WTC11 (cell line): Measurements from ENCODE around the gene RAP2C.

Experiments used
- TP53 ChIP-seq: sonication (generic); formaldehyde crosslinking; IDR thresholded peaks from 2 replicates; pipeline ENCODE4 v1.8.1; 2023; ENCODE audit warnings: mild to moderate bottlenecking, missing genetic modification reagents
- ZNF671 ChIP-seq: fragments of 250-450 bp; sonication (Bioruptor Pico); IDR thresholded peaks from 2 replicates; pipeline ENCODE4 v1.8.0; 2021; ENCODE audit warnings: mild to moderate bottlenecking
- TF ChIP-seq, protein P1 (sequence below): sonication (generic); formaldehyde crosslinking; IDR thresholded peaks from 2 replicates; pipeline ENCODE4 v1.8.0; 2022; ENCODE audit warnings: mild to moderate bottlenecking, missing genetic modification reagents
- TF ChIP-seq, protein P2 (sequence below): sonication (generic); formaldehyde crosslinking; IDR thresholded peaks from 2 replicates; pipeline ENCODE4 v1.8.1; 2022; ENCODE audit warnings: missing genetic modification reagents, borderline replicate concordance
- TF ChIP-seq, protein P3 (sequence below): sonication (generic); formaldehyde crosslinking; IDR thresholded peaks from 2 replicates; pipeline ENCODE4 v1.8.1; 2023; ENCODE audit warnings: mild to moderate bottlenecking, missing genetic modification reagents, borderline replicate concordance
- TF ChIP-seq, protein P4 (sequence below): fragments of 200-600 bp; IDR thresholded peaks from 2 replicates; pipeline ENCODE4 v1.8.0; 2022; ENCODE audit warnings: antibody characterized with exemption

DNA sequence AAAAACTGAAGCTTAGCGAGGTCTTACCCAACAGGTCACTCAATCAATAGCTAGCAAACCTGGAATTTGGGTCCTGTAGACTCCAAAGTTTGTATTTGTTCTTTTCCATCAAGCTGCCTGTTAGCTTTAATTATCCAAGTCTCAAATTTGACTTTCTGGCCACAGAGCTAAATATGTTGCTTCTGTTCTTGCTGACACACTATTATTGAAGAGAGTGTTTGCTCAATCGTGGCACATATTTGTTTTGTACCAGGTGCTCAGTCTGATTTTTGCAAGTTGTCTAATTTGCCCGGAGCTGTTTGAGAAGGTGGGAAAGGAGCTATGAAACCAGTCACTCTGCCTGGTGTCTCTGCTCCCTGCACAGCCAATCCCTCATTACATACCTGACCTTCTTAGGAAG, 49.7 kb downstream of the RAP2C start:
- TF ChIP-seq, protein P1, sequence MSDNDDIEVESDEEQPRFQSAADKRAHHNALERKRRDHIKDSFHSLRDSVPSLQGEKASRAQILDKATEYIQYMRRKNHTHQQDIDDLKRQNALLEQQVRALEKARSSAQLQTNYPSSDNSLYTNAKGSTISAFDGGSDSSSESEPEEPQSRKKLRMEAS (CRISPR knock-in tag) = no peak
- TF ChIP-seq, protein P2, sequence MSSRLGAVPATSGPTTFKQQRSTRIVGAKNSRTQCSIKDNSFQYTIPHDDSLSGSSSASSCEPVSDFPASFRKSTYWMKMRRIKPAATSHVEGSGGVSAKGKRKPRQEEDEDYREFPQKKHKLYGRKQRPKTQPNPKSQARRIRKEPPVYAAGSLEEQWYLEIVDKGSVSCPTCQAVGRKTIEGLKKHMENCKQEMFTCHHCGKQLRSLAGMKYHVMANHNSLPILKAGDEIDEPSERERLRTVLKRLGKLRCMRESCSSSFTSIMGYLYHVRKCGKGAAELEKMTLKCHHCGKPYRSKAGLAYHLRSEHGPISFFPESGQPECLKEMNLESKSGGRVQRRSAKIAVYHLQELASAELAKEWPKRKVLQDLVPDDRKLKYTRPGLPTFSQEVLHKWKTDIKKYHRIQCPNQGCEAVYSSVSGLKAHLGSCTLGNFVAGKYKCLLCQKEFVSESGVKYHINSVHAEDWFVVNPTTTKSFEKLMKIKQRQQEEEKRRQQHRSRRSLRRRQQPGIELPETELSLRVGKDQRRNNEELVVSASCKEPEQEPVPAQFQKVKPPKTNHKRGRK (CRISPR knock-in tag) = no peak
- TF ChIP-seq, protein P3, sequence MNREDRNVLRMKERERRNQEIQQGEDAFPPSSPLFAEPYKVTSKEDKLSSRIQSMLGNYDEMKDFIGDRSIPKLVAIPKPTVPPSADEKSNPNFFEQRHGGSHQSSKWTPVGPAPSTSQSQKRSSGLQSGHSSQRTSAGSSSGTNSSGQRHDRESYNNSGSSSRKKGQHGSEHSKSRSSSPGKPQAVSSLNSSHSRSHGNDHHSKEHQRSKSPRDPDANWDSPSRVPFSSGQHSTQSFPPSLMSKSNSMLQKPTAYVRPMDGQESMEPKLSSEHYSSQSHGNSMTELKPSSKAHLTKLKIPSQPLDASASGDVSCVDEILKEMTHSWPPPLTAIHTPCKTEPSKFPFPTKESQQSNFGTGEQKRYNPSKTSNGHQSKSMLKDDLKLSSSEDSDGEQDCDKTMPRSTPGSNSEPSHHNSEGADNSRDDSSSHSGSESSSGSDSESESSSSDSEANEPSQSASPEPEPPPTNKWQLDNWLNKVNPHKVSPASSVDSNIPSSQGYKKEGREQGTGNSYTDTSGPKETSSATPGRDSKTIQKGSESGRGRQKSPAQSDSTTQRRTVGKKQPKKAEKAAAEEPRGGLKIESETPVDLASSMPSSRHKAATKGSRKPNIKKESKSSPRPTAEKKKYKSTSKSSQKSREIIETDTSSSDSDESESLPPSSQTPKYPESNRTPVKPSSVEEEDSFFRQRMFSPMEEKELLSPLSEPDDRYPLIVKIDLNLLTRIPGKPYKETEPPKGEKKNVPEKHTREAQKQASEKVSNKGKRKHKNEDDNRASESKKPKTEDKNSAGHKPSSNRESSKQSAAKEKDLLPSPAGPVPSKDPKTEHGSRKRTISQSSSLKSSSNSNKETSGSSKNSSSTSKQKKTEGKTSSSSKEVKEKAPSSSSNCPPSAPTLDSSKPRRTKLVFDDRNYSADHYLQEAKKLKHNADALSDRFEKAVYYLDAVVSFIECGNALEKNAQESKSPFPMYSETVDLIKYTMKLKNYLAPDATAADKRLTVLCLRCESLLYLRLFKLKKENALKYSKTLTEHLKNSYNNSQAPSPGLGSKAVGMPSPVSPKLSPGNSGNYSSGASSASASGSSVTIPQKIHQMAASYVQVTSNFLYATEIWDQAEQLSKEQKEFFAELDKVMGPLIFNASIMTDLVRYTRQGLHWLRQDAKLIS (CRISPR knock-in tag) = no peak
- TF ChIP-seq, protein P4, sequence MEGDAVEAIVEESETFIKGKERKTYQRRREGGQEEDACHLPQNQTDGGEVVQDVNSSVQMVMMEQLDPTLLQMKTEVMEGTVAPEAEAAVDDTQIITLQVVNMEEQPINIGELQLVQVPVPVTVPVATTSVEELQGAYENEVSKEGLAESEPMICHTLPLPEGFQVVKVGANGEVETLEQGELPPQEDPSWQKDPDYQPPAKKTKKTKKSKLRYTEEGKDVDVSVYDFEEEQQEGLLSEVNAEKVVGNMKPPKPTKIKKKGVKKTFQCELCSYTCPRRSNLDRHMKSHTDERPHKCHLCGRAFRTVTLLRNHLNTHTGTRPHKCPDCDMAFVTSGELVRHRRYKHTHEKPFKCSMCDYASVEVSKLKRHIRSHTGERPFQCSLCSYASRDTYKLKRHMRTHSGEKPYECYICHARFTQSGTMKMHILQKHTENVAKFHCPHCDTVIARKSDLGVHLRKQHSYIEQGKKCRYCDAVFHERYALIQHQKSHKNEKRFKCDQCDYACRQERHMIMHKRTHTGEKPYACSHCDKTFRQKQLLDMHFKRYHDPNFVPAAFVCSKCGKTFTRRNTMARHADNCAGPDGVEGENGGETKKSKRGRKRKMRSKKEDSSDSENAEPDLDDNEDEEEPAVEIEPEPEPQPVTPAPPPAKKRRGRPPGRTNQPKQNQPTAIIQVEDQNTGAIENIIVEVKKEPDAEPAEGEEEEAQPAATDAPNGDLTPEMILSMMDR = no peak
- TF ChIP-seq ZNF671 (CRISPR knock-in tag) = no peak
- no peak for TF ChIP-seq TP53 (CRISPR knock-in tag)
